ENCODE data around the gene CIITA. TPM values are rescaled to one million over a fixed set of nuclear protein-coding genes. Genes with fewer than 3 reads are reported as not detected.

CIITA gene
- total RNA-seq, 1 donor from 2014 or later: 13.0 TPM

- H3K4me3 Mint-ChIP-seq: no peak overlapping the region
- no peaks in the 10 kb centered on the region for H3K27me3 Mint-ChIP-seq (ENCODE audit: insufficient read depth)
- intact Hi-C loops (cut with micrococcal nuclease): no loop called here
- H3K36me3 Mint-ChIP-seq (ENCODE audit: low read depth): peaks cover 47% of the 10 kb centered on the region
- H3K9me3 Mint-ChIP-seq: no peaks in the 10 kb centered on the region
- H3K4me1 Mint-ChIP-seq (ENCODE audit: low read depth): peaks cover 73% of the 10 kb centered on the region
- DNase-seq (ENCODE audit: low spot score): peak; percentile 34
- H3K27ac Mint-ChIP-seq: peak overlapping the region; percentile 40
These were observed 104.8 kb downstream of the CIITA start for GRCh38 chr16:10981697-10982216.

GRCh38 chr16:10982465-10983150 is 105.6 kb downstream of the CIITA start:
- DNase-seq (ENCODE audit: low spot score): no peak
- Mint-ChIP-seq H3K9me3 (no peaks in the 10 kb centered on the region), H3K4me3 (peak overlapping the region; percentile 5), H3K27ac (peak overlapping the region; percentile 23), H3K4me1 (ENCODE audit: low read depth) (peaks cover 73% of the 10 kb centered on the region), H3K36me3 (ENCODE audit: low read depth) (peaks cover 46% of the 10 kb centered on the region), H3K27me3 (ENCODE audit: insufficient read depth) (no peaks in the 10 kb centered on the region)
- intact Hi-C loops (cut with micrococcal nuclease): no loop called here

GRCh38 chr16:10983159-10983558 is 106.2 kb downstream of the CIITA start:
- H3K27ac Mint-ChIP-seq: no peak overlapping the region
- DNase-seq (ENCODE audit: low spot score): no peak
- H3K9me3 Mint-ChIP-seq: no peaks in the 10 kb centered on the region
- H3K36me3 Mint-ChIP-seq (ENCODE audit: low read depth): peaks cover 40% of the 10 kb centered on the region
- H3K4me1 Mint-ChIP-seq (ENCODE audit: low read depth): peaks cover 73% of the 10 kb centered on the region
- intact Hi-C loops (cut with micrococcal nuclease): no loop called here
- no peak overlapping the region for H3K4me3 Mint-ChIP-seq
- H3K27me3 Mint-ChIP-seq (ENCODE audit: insufficient read depth): no peaks in the 10 kb centered on the region

GRCh38 chr16:10984509-10984908 is 107.5 kb downstream of the CIITA start:
- no peaks in the 10 kb centered on the region for H3K27me3 Mint-ChIP-seq (ENCODE audit: insufficient read depth)
- intact Hi-C loops (cut with micrococcal nuclease): no loop called here
- H3K36me3 Mint-ChIP-seq (ENCODE audit: low read depth): peaks cover 38% of the 10 kb centered on the region
- no peak for DNase-seq (ENCODE audit: low spot score)
- no peak overlapping the region for H3K4me3 Mint-ChIP-seq
- H3K27ac Mint-ChIP-seq: peak overlapping the region; percentile 61
- H3K4me1 Mint-ChIP-seq (ENCODE audit: low read depth): peaks cover 73% of the 10 kb centered on the region
- no peaks in the 10 kb centered on the region for H3K9me3 Mint-ChIP-seq

Other genes with a start within 250 kb of the CIITA start
- not detected in 2 replicates for gene TEKT5, start 182.3 kb upstream of the CIITA start, total RNA-seq
- 39.8 and 42.4 TPM in 2 replicates for gene NUBP1, start 133.4 kb upstream of the CIITA start, total RNA-seq
- gene TVP23A, start 58.4 kb upstream of the CIITA start, total RNA-seq: not detected in 2 replicates
- 36.2 and 40.8 TPM in 2 replicates for gene DEXI, start 65.3 kb downstream of the CIITA start, total RNA-seq
- gene CLEC16A, start 67.4 kb downstream of the CIITA start, total RNA-seq: 36.3 and 37.4 TPM in 2 replicates